ENCODE data around the gene PPP1R1B. TPM values are rescaled to one million over a fixed set of nuclear protein-coding genes. Genes with fewer than 3 reads are reported as not detected.

PPP1R1B gene
- total RNA-seq, 1 donor from 2014 or later, result not detected

GRCh38 chr17:39683295-39683939 is 56.7 kb downstream of the PPP1R1B start:
- Histone ChIP-seq H2AFZ (replicated peaks) (no peak overlapping the region), H3K4me1 (peaks cover 7% of the 10 kb centered on the region), H3F3A (ENCODE audit: low read depth) (peaks cover 19% of the 10 kb centered on the region), H4K20me1 (ENCODE audit: low read depth) (no peaks in the 10 kb centered on the region), H3K79me2 (ENCODE audit: low read depth) (no peaks in the 10 kb centered on the region), H3K27ac (no peak overlapping the region), H3K9ac (no peak overlapping the region), H3K36me3 (no peaks in the 10 kb centered on the region), H3K4me2 (no peak overlapping the region), H3K4me3 (no peak overlapping the region), H3K27me3 (no peaks in the 10 kb centered on the region), H3K9me3 (ENCODE audit: low read depth) (no peaks in the 10 kb centered on the region)
- no peaks in the 10 kb centered on the region for H3K9me3 Mint-ChIP-seq
- H3K27ac Mint-ChIP-seq, result no peak overlapping the region
- H3K4me1 Mint-ChIP-seq, result peaks cover 14% of the 10 kb centered on the region
- TF ChIP-seq EZH2 (IDR thresholded peaks at IDR 0.05), result no peak
- no peak for TF ChIP-seq CTCF (IDR thresholded peaks at IDR 0.05)
- no peak for TF ChIP-seq EZH2phosphoT487 (IDR thresholded peaks at IDR 0.05)
- peaks cover 2% of the 10 kb centered on the region for H3K36me3 Mint-ChIP-seq
- H3K27me3 Mint-ChIP-seq (ENCODE audit: insufficient read depth, low read depth), result peaks cover 8% of the 10 kb centered on the region
- no peak for DNase-seq (ENCODE audit: low spot score)
- no peak overlapping the region for H3K4me3 Mint-ChIP-seq

GRCh38 chr17:39684369-39685192 is 57.8 kb downstream of the PPP1R1B start:
- Histone ChIP-seq H3K4me2 (no peak overlapping the region), H3K36me3 (no peaks in the 10 kb centered on the region), H3K27me3 (no peaks in the 10 kb centered on the region), H3K4me3 (no peak overlapping the region), H2AFZ (replicated peaks) (no peak overlapping the region), H3K9me3 (ENCODE audit: low read depth) (no peaks in the 10 kb centered on the region), H3K27ac (no peak overlapping the region), H4K20me1 (ENCODE audit: low read depth) (no peaks in the 10 kb centered on the region), H3F3A (ENCODE audit: low read depth) (peaks cover 30% of the 10 kb centered on the region), H3K9ac (no peak overlapping the region), H3K79me2 (ENCODE audit: low read depth) (no peaks in the 10 kb centered on the region), H3K4me1 (peaks cover 17% of the 10 kb centered on the region)
- peaks cover 2% of the 10 kb centered on the region for H3K36me3 Mint-ChIP-seq
- H3K4me3 Mint-ChIP-seq, result no peak overlapping the region
- peaks cover 23% of the 10 kb centered on the region for H3K4me1 Mint-ChIP-seq
- no peak for TF ChIP-seq EZH2 (IDR thresholded peaks at IDR 0.05)
- no peak for TF ChIP-seq CTCF (IDR thresholded peaks at IDR 0.05)
- TF ChIP-seq EZH2phosphoT487 (IDR thresholded peaks at IDR 0.05), result no peak
- H3K9me3 Mint-ChIP-seq, result no peaks in the 10 kb centered on the region
- H3K27ac Mint-ChIP-seq, result no peak overlapping the region
- DNase-seq (ENCODE audit: low spot score), result no peak
- H3K27me3 Mint-ChIP-seq (ENCODE audit: insufficient read depth, low read depth), result peaks cover 8% of the 10 kb centered on the region

Other genes starting within 250 kb of the PPP1R1B start
- gene FBXL20, start 225.3 kb upstream of the PPP1R1B start, total RNA-seq (ENCODE audit: low replicate concordance), result 19.9 and 23.2 TPM in 2 replicates
- gene MED1, start 175.7 kb upstream of the PPP1R1B start, total RNA-seq (ENCODE audit: low replicate concordance), result 30.0 and 35.6 TPM in 2 replicates
- 44.1 and 45.0 TPM in 2 replicates for gene CDK12, start 165.5 kb upstream of the PPP1R1B start, total RNA-seq (ENCODE audit: low replicate concordance)
- gene NEUROD2, start 19.0 kb upstream of the PPP1R1B start, total RNA-seq (ENCODE audit: low replicate concordance), result not detected in 2 replicates
- gene STARD3, start 10.2 kb downstream of the PPP1R1B start, total RNA-seq (ENCODE audit: low replicate concordance), result 21.5 and 54.9 TPM in 2 replicates
- gene TCAP, start 38.4 kb downstream of the PPP1R1B start, total RNA-seq (ENCODE audit: low replicate concordance), result 0.19 and 1.3 TPM in 2 replicates
- gene PNMT, start 41.5 kb downstream of the PPP1R1B start, total RNA-seq (ENCODE audit: low replicate concordance), result 0.28 TPM in 1 of 2 replicates, not detected in the other
- 6.6 and 26.1 TPM in 2 replicates for gene PGAP3, start 61.1 kb downstream of the PPP1R1B start, total RNA-seq (ENCODE audit: low replicate concordance)
- gene ERBB2, start 73.1 kb downstream of the PPP1R1B start, total RNA-seq (ENCODE audit: low replicate concordance), result 75.2 and 116 TPM in 2 replicates
- gene MIEN1, start 103.6 kb downstream of the PPP1R1B start, total RNA-seq (ENCODE audit: low replicate concordance), result 20.1 and 27.6 TPM in 2 replicates
- gene GRB7, start 111.0 kb downstream of the PPP1R1B start, total RNA-seq (ENCODE audit: low replicate concordance), result 6.0 and 8.0 TPM in 2 replicates
- gene IKZF3, start 237.4 kb downstream of the PPP1R1B start, total RNA-seq (ENCODE audit: low replicate concordance), result under 0.01 TPM in 1 of 2 replicates, not detected in the other
- not detected in 2 replicates for gene ZPBP2, start 241.2 kb downstream of the PPP1R1B start, total RNA-seq (ENCODE audit: low replicate concordance)